ENCODE data around the gene EFHD1. TPM values are rescaled to one million over a fixed set of nuclear protein-coding genes. Genes with fewer than 3 reads are reported as not detected.

The EFHD1 gene
- total RNA-seq (1.4 TPM), polyA plus RNA-seq (22.1 TPM)

GRCh38 chr2:232633413-232634205, at the start of gene EFHD1:
Gene EFHD1 (plus strand): TSS chr2:232633604. CDS start chr2:232633705, 101 bp downstream.
- WGBS: under 1% methylated on average over 90 of the region's 90 CpGs
- Histone ChIP-seq H3K27ac (ENCODE audit: low read depth) (peak within 1 kb of the TSS; percentile 18), H3K36me3 (ENCODE audit: insufficient read depth) (no peaks in the 10 kb centered on the region), H3K4me3 (ENCODE audit: low read depth, low read length) (peak within 1 kb of the TSS; percentile 55), H3K4me1 (ENCODE audit: insufficient read depth) (peaks cover 1% of the 10 kb centered on the region)
- peak; percentile 29 for DNase-seq (ENCODE audit: extremely low spot score)

DNA sequence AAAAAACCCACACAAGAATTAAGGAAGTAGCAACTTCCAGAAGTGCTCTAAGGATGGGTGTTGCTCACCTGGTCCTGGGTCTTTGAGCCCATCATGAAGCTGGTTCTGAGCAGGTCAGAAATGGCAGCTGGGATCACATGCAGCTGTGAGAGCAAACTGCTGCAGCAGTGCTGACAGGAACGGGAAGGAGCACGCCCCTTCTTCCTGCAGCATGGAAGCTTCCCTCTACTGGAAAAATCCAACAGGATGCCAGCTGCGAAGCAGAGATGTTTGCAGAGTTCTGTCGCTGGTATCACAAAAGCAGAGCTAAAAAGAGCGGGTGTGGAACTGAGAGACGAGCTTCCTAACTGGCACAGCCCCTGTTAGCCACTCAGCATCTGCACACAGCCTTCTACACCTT, 49.2 kb upstream of the EFHD1 start:
- Histone ChIP-seq H3K36me3 (ENCODE audit: insufficient read depth) (no peaks in the 10 kb centered on the region), H3K4me3 (ENCODE audit: low read depth, low read length) (no peak overlapping the region), H3K4me1 (ENCODE audit: insufficient read depth) (no peaks in the 10 kb centered on the region), H3K27ac (ENCODE audit: low read depth) (no peak overlapping the region)
- WGBS: 91% methylated on average over 6 of the region's 6 CpGs
- DNase-seq (ENCODE audit: extremely low spot score): no peak

- Histone ChIP-seq H3K27ac (ENCODE audit: low read depth) (no peak overlapping the region), H3K4me1 (ENCODE audit: insufficient read depth) (no peaks in the 10 kb centered on the region), H3K4me3 (ENCODE audit: low read depth, low read length) (no peak overlapping the region), H3K36me3 (ENCODE audit: insufficient read depth) (no peaks in the 10 kb centered on the region)
- 77% methylated on average over 5 of the region's 5 CpGs for WGBS
- no peak for DNase-seq (ENCODE audit: extremely low spot score)
Observed at GRCh38 chr2:232586943-232587505, 46.4 kb upstream of the EFHD1 start.

GRCh38 chr2:232587512-232587911, 45.9 kb upstream of the EFHD1 start:
- no peak for DNase-seq (ENCODE audit: extremely low spot score)
- H3K27ac ChIP-seq (ENCODE audit: low read depth): no peak overlapping the region
- no peaks in the 10 kb centered on the region for H3K4me1 ChIP-seq (ENCODE audit: insufficient read depth)
- WGBS: 79% methylated on average over 7 of the region's 7 CpGs
- H3K4me3 ChIP-seq (ENCODE audit: low read depth, low read length): no peak overlapping the region
- no peaks in the 10 kb centered on the region for H3K36me3 ChIP-seq (ENCODE audit: insufficient read depth)

DNA sequence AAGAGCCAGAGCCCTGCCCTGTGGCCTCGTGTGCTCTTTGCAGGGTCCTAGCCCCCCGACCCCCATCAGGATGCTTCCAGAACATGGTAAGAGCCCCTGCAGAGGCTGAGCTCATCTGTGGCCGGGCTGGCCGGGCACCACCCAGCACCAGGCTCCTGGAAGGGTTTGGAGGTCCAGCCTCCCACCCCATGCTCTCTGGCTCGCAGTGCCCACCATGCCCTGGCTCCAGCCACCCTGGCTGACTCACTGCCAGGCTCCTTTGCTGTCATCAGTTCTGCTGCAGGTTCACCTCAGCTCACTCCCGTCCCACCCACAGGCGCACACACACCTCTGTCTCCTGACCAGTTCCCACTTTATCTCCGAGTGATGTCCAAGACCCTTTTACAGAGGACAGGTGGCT, 45.4 kb upstream of the EFHD1 start:
- Histone ChIP-seq H3K36me3 (ENCODE audit: insufficient read depth) (no peaks in the 10 kb centered on the region), H3K27ac (ENCODE audit: low read depth) (no peak overlapping the region), H3K4me1 (ENCODE audit: insufficient read depth) (no peaks in the 10 kb centered on the region), H3K4me3 (ENCODE audit: low read depth, low read length) (no peak overlapping the region)
- no peak for DNase-seq (ENCODE audit: extremely low spot score)
- WGBS: 94% methylated on average over 8 of the region's 8 CpGs

GRCh38 chr2:232588680-232589585, 44.5 kb upstream of the EFHD1 start:
- Histone ChIP-seq H3K27ac (ENCODE audit: low read depth) (no peak overlapping the region), H3K4me3 (ENCODE audit: low read depth, low read length) (no peak overlapping the region), H3K36me3 (ENCODE audit: insufficient read depth) (no peaks in the 10 kb centered on the region), H3K4me1 (ENCODE audit: insufficient read depth) (no peaks in the 10 kb centered on the region)
- 55% methylated on average over 18 of the region's 18 CpGs for WGBS
- no peak for DNase-seq (ENCODE audit: extremely low spot score)

DNA sequence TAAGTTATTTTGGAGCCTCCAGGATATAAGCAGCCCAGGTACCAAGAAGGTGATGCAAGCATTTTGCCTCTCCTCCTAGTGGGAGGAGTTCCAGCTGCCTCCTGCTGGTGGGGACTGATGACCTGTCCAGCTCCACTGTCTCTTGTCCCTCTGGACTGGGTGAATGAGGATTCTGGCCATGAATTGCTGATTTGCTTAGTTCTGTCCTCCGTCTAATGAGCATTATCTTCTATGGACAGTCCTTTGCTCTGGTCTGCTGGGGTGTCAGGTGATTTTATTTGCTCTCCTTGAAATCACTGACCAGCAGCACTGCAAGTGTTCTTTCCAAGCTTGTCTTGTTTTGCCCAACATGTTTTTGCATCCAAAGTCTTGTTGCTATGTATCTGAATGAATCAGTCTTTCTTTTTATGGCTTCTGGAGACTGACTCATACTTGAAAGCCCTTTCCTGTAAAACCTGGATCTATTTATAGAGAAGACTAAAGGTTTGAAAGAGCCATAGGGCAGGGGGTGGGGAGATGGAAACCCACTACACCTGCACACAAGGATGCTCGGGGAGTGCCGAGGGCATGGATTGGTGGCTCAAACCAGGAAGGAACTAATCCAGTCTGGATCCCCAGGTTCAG, 40.5 kb upstream of the EFHD1 start:
- no peaks in the 10 kb centered on the region for H3K36me3 ChIP-seq (ENCODE audit: insufficient read depth)
- H3K27ac ChIP-seq (ENCODE audit: low read depth): peak overlapping the region; percentile 35
- H3K4me1 ChIP-seq (ENCODE audit: insufficient read depth): no peaks in the 10 kb centered on the region
- DNase-seq (ENCODE audit: extremely low spot score): peak; percentile 28
- whole genome bisulfite sequencing: 83% methylated on average over 3 of the region's 3 CpGs
- no peak overlapping the region for H3K4me3 ChIP-seq (ENCODE audit: low read depth, low read length)

GRCh38 chr2:232593982-232594381, 39.4 kb upstream of the EFHD1 start:
- no peak overlapping the region for H3K27ac ChIP-seq (ENCODE audit: low read depth)
- H3K4me3 ChIP-seq (ENCODE audit: low read depth, low read length): no peak overlapping the region
- no peaks in the 10 kb centered on the region for H3K4me1 ChIP-seq (ENCODE audit: insufficient read depth)
- no peak for DNase-seq (ENCODE audit: extremely low spot score)
- 79% methylated on average over 7 of the region's 7 CpGs for WGBS
- no peaks in the 10 kb centered on the region for H3K36me3 ChIP-seq (ENCODE audit: insufficient read depth)

GRCh38 chr2:232597362-232598079, 35.9 kb upstream of the EFHD1 start:
- WGBS: 94% methylated on average over 7 of the region's 7 CpGs
- H3K27ac ChIP-seq (ENCODE audit: low read depth): no peak overlapping the region
- no peak overlapping the region for H3K4me3 ChIP-seq (ENCODE audit: low read depth, low read length)
- no peak for DNase-seq (ENCODE audit: extremely low spot score)
- H3K36me3 ChIP-seq (ENCODE audit: insufficient read depth): no peaks in the 10 kb centered on the region
- no peaks in the 10 kb centered on the region for H3K4me1 ChIP-seq (ENCODE audit: insufficient read depth)

DNA sequence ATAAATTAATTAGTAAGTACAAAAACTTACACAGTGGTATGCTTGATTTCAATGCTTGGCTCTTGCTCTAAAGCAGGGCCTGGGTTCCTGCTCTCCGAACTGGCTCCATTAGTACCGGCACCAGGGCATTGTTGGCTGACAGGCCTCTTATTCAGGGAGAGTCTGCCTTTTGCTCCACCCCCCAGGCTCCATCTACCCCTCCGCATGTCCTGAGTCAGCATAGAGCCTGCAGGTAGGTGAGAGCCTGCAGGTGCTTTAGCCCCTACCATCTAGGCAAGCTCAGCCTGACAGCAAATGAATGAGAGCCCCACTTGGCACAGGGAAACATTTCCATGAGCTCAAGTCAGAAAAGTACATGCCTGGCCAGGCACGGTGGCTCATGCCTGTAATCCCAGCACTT, 35.1 kb upstream of the EFHD1 start:
- H3K36me3 ChIP-seq (ENCODE audit: insufficient read depth): no peaks in the 10 kb centered on the region
- no peak for DNase-seq (ENCODE audit: extremely low spot score)
- 80% methylated on average over 4 of the region's 4 CpGs for WGBS

GRCh38 chr2:232600053-232600773, 33.2 kb upstream of the EFHD1 start:
- 80% methylated on average over 17 of the region's 17 CpGs for WGBS

More for the DNA sequence above, 35.1 kb upstream of the EFHD1 start:
- H3K4me3 ChIP-seq (ENCODE audit: low read depth, low read length): no peak overlapping the region
- no peaks in the 10 kb centered on the region for H3K4me1 ChIP-seq (ENCODE audit: insufficient read depth)
- no peak overlapping the region for H3K27ac ChIP-seq (ENCODE audit: low read depth)

GRCh38 chr2:232603283-232603682, 30.1 kb upstream of the EFHD1 start:
- no peak overlapping the region for H3K27ac ChIP-seq (ENCODE audit: low read depth)
- no peak overlapping the region for H3K4me3 ChIP-seq (ENCODE audit: low read depth, low read length)
- no peaks in the 10 kb centered on the region for H3K36me3 ChIP-seq (ENCODE audit: insufficient read depth)
- no peak for DNase-seq (ENCODE audit: extremely low spot score)
- WGBS: 71% methylated on average over 3 of the region's 3 CpGs
- no peaks in the 10 kb centered on the region for H3K4me1 ChIP-seq (ENCODE audit: insufficient read depth)

More at GRCh38 chr2:232600053-232600773, 33.2 kb upstream of the EFHD1 start:
- H3K36me3 ChIP-seq (ENCODE audit: insufficient read depth): no peaks in the 10 kb centered on the region
- no peak for DNase-seq (ENCODE audit: extremely low spot score)
- no peak overlapping the region for H3K4me3 ChIP-seq (ENCODE audit: low read depth, low read length)
- no peaks in the 10 kb centered on the region for H3K4me1 ChIP-seq (ENCODE audit: insufficient read depth)
- no peak overlapping the region for H3K27ac ChIP-seq (ENCODE audit: low read depth)

All from urinary bladder (tissue), 4 donors.